Measurements from ENCODE around the gene SLC8A3.

Gene SLC8A3

GRCh38 chr14:70008284-70009262 is 180.2 kb downstream of the SLC8A3 start:
- no peaks in the 10 kb centered on the region for H3K4me1 ChIP-seq (ENCODE audit: control insufficient read depth, insufficient read depth, low read length)
- H3K9ac ChIP-seq (ENCODE audit: low read length), result no peak overlapping the region
- no peak overlapping the region for H3K27ac ChIP-seq (ENCODE audit: low read depth, low read length)

DNA sequence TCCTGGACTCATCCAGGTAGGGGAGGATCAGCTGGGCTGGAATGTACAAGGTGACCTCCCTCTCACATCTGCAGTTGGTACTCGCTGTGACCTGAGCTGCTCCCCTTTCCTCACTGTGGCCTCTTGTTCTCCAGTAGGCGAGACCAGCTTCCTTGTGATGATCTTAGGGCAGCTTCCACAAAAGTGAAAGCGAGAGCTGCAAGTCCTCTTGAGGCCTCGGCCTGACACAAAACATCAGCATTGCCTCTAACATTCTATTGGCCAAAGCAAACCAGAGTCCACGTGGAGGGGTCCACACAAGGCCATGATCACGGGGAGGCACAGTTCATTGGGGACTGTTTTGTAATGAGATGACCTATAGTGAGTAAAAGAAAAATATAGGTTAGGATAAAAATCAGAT is 182.1 kb downstream of the SLC8A3 start:
- Histone ChIP-seq H3K4me3 (ENCODE audit: low read length) (no peak overlapping the region), H3K36me3 (ENCODE audit: control insufficient read depth, insufficient read depth, low read length) (no peaks in the 10 kb centered on the region), H3K4me1 (ENCODE audit: control insufficient read depth, insufficient read depth, low read length) (no peaks in the 10 kb centered on the region), H3K27ac (ENCODE audit: low read depth, low read length) (no peak overlapping the region), H3K27me3 (ENCODE audit: control insufficient read depth, insufficient read depth, low read length) (no peaks in the 10 kb centered on the region), H3K9ac (ENCODE audit: low read length) (no peak overlapping the region)

More at GRCh38 chr14:70008284-70009262, 180.2 kb downstream of the SLC8A3 start:
- no peaks in the 10 kb centered on the region for H3K27me3 ChIP-seq (ENCODE audit: control insufficient read depth, insufficient read depth, low read length)
- no peak overlapping the region for H3K4me3 ChIP-seq (ENCODE audit: low read length)
- no peaks in the 10 kb centered on the region for H3K36me3 ChIP-seq (ENCODE audit: control insufficient read depth, insufficient read depth, low read length)

- no peaks in the 10 kb centered on the region for H3K4me1 ChIP-seq (ENCODE audit: control insufficient read depth, insufficient read depth, low read length)
- no peak overlapping the region for H3K4me3 ChIP-seq (ENCODE audit: low read length)
- H3K27ac ChIP-seq (ENCODE audit: low read depth, low read length), result no peak overlapping the region
- H3K9ac ChIP-seq (ENCODE audit: low read length), result no peak overlapping the region
- no peaks in the 10 kb centered on the region for H3K36me3 ChIP-seq (ENCODE audit: control insufficient read depth, insufficient read depth, low read length)
- no peaks in the 10 kb centered on the region for H3K27me3 ChIP-seq (ENCODE audit: control insufficient read depth, insufficient read depth, low read length)
These were observed 183.4 kb downstream of the SLC8A3 start for GRCh38 chr14:70005281-70005805.

GRCh38 chr14:70004791-70005190 is 184.0 kb downstream of the SLC8A3 start:
- H3K4me3 ChIP-seq (ENCODE audit: low read length), result no peak overlapping the region
- H3K27me3 ChIP-seq (ENCODE audit: control insufficient read depth, insufficient read depth, low read length), result no peaks in the 10 kb centered on the region
- H3K27ac ChIP-seq (ENCODE audit: low read depth, low read length), result no peak overlapping the region
- H3K9ac ChIP-seq (ENCODE audit: low read length), result no peak overlapping the region
- H3K36me3 ChIP-seq (ENCODE audit: control insufficient read depth, insufficient read depth, low read length), result no peaks in the 10 kb centered on the region
- no peaks in the 10 kb centered on the region for H3K4me1 ChIP-seq (ENCODE audit: control insufficient read depth, insufficient read depth, low read length)

- Histone ChIP-seq H3K4me3 (ENCODE audit: low read length) (no peak overlapping the region), H3K27ac (ENCODE audit: low read depth, low read length) (no peak overlapping the region), H3K27me3 (ENCODE audit: control insufficient read depth, insufficient read depth, low read length) (no peaks in the 10 kb centered on the region), H3K36me3 (ENCODE audit: control insufficient read depth, insufficient read depth, low read length) (no peaks in the 10 kb centered on the region), H3K9ac (ENCODE audit: low read length) (no peak overlapping the region), H3K4me1 (ENCODE audit: control insufficient read depth, insufficient read depth, low read length) (no peaks in the 10 kb centered on the region)
These were observed 186.0 kb downstream of the SLC8A3 start for GRCh38 chr14:70002589-70003346.

DNA sequence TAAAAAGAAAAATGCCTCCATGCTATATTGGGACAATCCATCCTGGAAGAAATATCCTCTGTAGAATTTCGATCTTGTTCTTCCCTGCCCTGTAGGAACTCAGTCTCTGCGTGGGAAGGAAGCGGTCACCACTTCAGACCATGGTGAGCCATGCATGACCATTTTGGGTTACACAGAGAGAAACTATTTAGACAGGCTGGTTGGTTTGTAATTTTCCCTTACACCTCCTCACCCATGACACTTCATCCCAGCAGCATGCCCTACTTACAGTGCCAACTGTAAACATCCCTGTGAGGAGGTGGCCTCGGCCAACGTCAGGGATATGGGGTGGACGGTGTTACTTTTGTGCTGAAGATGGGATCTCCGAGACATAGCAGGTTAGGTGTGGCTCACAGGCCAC is 188.2 kb downstream of the SLC8A3 start:
- no peak overlapping the region for H3K9ac ChIP-seq (ENCODE audit: low read length)
- no peaks in the 10 kb centered on the region for H3K27me3 ChIP-seq (ENCODE audit: control insufficient read depth, insufficient read depth, low read length)
- no peak overlapping the region for H3K27ac ChIP-seq (ENCODE audit: low read depth, low read length)
- H3K4me3 ChIP-seq (ENCODE audit: low read length), result no peak overlapping the region
- no peaks in the 10 kb centered on the region for H3K36me3 ChIP-seq (ENCODE audit: control insufficient read depth, insufficient read depth, low read length)
- no peaks in the 10 kb centered on the region for H3K4me1 ChIP-seq (ENCODE audit: control insufficient read depth, insufficient read depth, low read length)

- Histone ChIP-seq H3K36me3 (ENCODE audit: control insufficient read depth, insufficient read depth, low read length) (no peaks in the 10 kb centered on the region), H3K4me3 (ENCODE audit: low read length) (no peak overlapping the region), H3K27me3 (ENCODE audit: control insufficient read depth, insufficient read depth, low read length) (no peaks in the 10 kb centered on the region), H3K9ac (ENCODE audit: low read length) (no peak overlapping the region), H3K4me1 (ENCODE audit: control insufficient read depth, insufficient read depth, low read length) (no peaks in the 10 kb centered on the region), H3K27ac (ENCODE audit: low read depth, low read length) (no peak overlapping the region)
These were observed 189.5 kb downstream of the SLC8A3 start for GRCh38 chr14:69999261-69999674.

GRCh38 chr14:69997849-69998248 is 190.9 kb downstream of the SLC8A3 start:
- no peak overlapping the region for H3K9ac ChIP-seq (ENCODE audit: low read length)
- no peaks in the 10 kb centered on the region for H3K36me3 ChIP-seq (ENCODE audit: control insufficient read depth, insufficient read depth, low read length)
- H3K4me1 ChIP-seq (ENCODE audit: control insufficient read depth, insufficient read depth, low read length), result no peaks in the 10 kb centered on the region
- H3K4me3 ChIP-seq (ENCODE audit: low read length), result no peak overlapping the region
- H3K27me3 ChIP-seq (ENCODE audit: control insufficient read depth, insufficient read depth, low read length), result peaks cover 2% of the 10 kb centered on the region
- no peak overlapping the region for H3K27ac ChIP-seq (ENCODE audit: low read depth, low read length)

DNA sequence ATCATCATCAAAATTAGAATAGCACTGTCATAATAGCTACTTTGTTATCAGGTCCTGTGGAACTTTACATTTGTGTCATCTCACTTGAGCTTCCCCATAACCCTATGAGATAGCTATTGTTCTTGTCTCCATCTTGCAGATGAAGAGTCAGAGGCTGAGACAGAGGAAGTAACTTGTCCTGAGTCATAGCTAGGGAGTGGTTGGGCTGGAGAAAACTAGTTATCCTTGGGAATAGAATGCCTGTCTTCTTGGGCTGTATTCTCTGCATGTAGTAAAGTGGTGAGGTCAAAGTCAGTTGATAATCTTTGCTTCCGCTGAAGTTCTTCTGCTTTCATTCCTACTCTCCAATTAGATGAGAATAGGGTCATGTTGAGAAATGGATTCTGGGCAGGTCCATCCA is 192.5 kb downstream of the SLC8A3 start:
- no peaks in the 10 kb centered on the region for H3K36me3 ChIP-seq (ENCODE audit: control insufficient read depth, insufficient read depth, low read length)
- no peak overlapping the region for H3K27ac ChIP-seq (ENCODE audit: low read depth, low read length)
- no peak overlapping the region for H3K4me3 ChIP-seq (ENCODE audit: low read length)
- peaks cover 2% of the 10 kb centered on the region for H3K27me3 ChIP-seq (ENCODE audit: control insufficient read depth, insufficient read depth, low read length)
- no peaks in the 10 kb centered on the region for H3K4me1 ChIP-seq (ENCODE audit: control insufficient read depth, insufficient read depth, low read length)
- H3K9ac ChIP-seq (ENCODE audit: low read length), result no peak overlapping the region
